CD14-positive monocyte (primary cell): ENCODE data around the gene DEGS2. TPM values are rescaled to one million over a fixed set of nuclear protein-coding genes. Genes with fewer than 3 reads are reported as not detected.

Experiments
- DNase-seq, 3 donors: peaks; one replicate each; pipeline ENCODE4 v3.0.0-alpha.2; 2011 to 2022
- H2AFZ ChIP-seq: 2 replicates; pipeline ENCODE4 v1.6.0; 2012; ENCODE audit warnings: mild to moderate bottlenecking, low read depth, low read length, inconsistent platforms; ENCODE audit not compliant: insufficient read depth, poor library complexity, severe bottlenecking
- H3K27ac ChIP-seq, 2 donors: 1 replicate in 1 of 2; 2 replicates in 1 of 2; pipeline ENCODE4 v1.5.1; 2012 to 2013; ENCODE audit warnings: low read length in 2 of 2, control low read depth in 1 of 2, inconsistent platforms in 1 of 2, low read depth in 1 of 2, mild to moderate bottlenecking in 1 of 2
- H3K27me3 ChIP-seq, 2 donors: one replicate each; pipeline versions ENCODE4 v1.6.0 to v1.6.1; 2011 to 2013; ENCODE audit warnings: low read length in 2 of 2; ENCODE audit not compliant: control insufficient read depth in 2 of 2, insufficient read depth in 2 of 2
- H3K36me3 ChIP-seq, 2 donors: replicated peaks in 1 of 2; 1 replicate in 1 of 2; 2 replicates in 1 of 2; pipeline versions ENCODE4 v1.5.1 to v1.6.1; 2012 to 2013; ENCODE audit warnings: low read length in 2 of 2, control low read depth in 1 of 2, inconsistent platforms in 1 of 2, mild to moderate bottlenecking in 1 of 2; ENCODE audit not compliant: insufficient read depth in 2 of 2, control insufficient read depth in 1 of 2
- H3K4me1 ChIP-seq, 2 donors: 1 replicate in 1 of 2; 2 replicates in 1 of 2; pipeline versions ENCODE4 v1.5.1 to v1.6.1; 2012 to 2013; ENCODE audit warnings: low read length in 2 of 2, control low read depth in 1 of 2, inconsistent platforms in 1 of 2, mild to moderate bottlenecking in 1 of 2, moderate library complexity in 1 of 2; ENCODE audit not compliant: insufficient read depth in 2 of 2, control insufficient read depth in 1 of 2
- H3K4me2 ChIP-seq: replicated peaks from 2 replicates; pipeline ENCODE3; 2012; ENCODE audit warnings: low read length, moderate library complexity, mild to moderate bottlenecking; ENCODE audit not compliant: poor library complexity, severe bottlenecking; ENCODE audit errors: extremely low read depth
- H3K4me3 ChIP-seq, 3 experiments: fragments of 200-600 bp in 1 of 3; sonication (generic) in 1 of 3; replicated peaks in 1 of 3; 1 replicate in 2 of 3; 2 replicates in 1 of 3; pipeline ENCODE4 v1.5.1; 2011 to 2013; ENCODE audit warnings: low read length in 3 of 3, mild to moderate bottlenecking in 3 of 3, control low read depth in 2 of 3, low read depth in 2 of 3, inconsistent platforms in 1 of 3, moderate library complexity in 1 of 3
- H3K79me2 ChIP-seq: 2 replicates; pipeline ENCODE4 v1.6.0; 2012; ENCODE audit warnings: mild to moderate bottlenecking, control low read depth, inconsistent platforms, low read length, moderate library complexity; ENCODE audit not compliant: insufficient read depth
- H3K9ac ChIP-seq: 2 replicates; pipeline ENCODE4 v1.6.0; 2017; ENCODE audit warnings: low read length, mild to moderate bottlenecking; ENCODE audit not compliant: insufficient read depth, poor library complexity, severe bottlenecking
- H3K9me3 ChIP-seq, 2 donors: replicated peaks in 1 of 2; 1 replicate in 1 of 2; 2 replicates in 1 of 2; pipeline versions ENCODE4 v1.5.1 to v1.6.1; 2012 to 2013; ENCODE audit warnings: low read length in 2 of 2, control low read depth in 1 of 2; ENCODE audit not compliant: control insufficient read depth in 1 of 2, insufficient read depth in 1 of 2
- H4K20me1 ChIP-seq: 2 replicates; pipeline ENCODE4 v1.6.0; 2012; ENCODE audit warnings: mild to moderate bottlenecking, low read length, control low read depth, moderate library complexity; ENCODE audit not compliant: insufficient read depth
- H3K27ac Mint-ChIP-seq, 7 donors: one replicate each; pipeline ENCODE4 v1.8.0; 2020; ENCODE audit warnings: mild to moderate bottlenecking in 7 of 7, mixed read lengths in 7 of 7, moderate library complexity in 6 of 7, inconsistent platforms in 2 of 7
- H3K27me3 Mint-ChIP-seq, 3 donors: one replicate each; pipeline ENCODE4 v1.8.0; 2021 to 2022; ENCODE audit warnings: low read depth in 3 of 3, mild to moderate bottlenecking in 3 of 3, mixed read lengths in 3 of 3, moderate library complexity in 3 of 3, inconsistent platforms in 1 of 3
- H3K36me3 Mint-ChIP-seq, 2 donors: one replicate each; pipeline ENCODE4 v1.8.0; 2020; ENCODE audit warnings: mixed read lengths in 2 of 2, inconsistent platforms in 1 of 2, mild to moderate bottlenecking in 1 of 2
- H3K4me1 Mint-ChIP-seq: one replicate; pipeline ENCODE4 v1.8.0; 2020; ENCODE audit warnings: mild to moderate bottlenecking, mixed read lengths
- H3K4me3 Mint-ChIP-seq, 2 donors: one replicate each; pipeline ENCODE4 v1.8.0; 2020; ENCODE audit warnings: mild to moderate bottlenecking in 2 of 2, mixed read lengths in 2 of 2, moderate library complexity in 1 of 2
- H3K9me3 Mint-ChIP-seq, 7 donors: one replicate each; pipeline ENCODE4 v1.8.0; 2020 to 2022; ENCODE audit warnings: mixed read lengths in 7 of 7, mild to moderate bottlenecking in 6 of 7, moderate library complexity in 6 of 7, inconsistent platforms in 2 of 7
- WGBS: methylation state at CpG from one replicate; pipeline ENCODE4 v1.1.5; 2013; ENCODE audit warnings: missing lambda C conversion rate; ENCODE audit not compliant: insufficient coverage; 5-methylcytosine and 5-hydroxymethylcytosine counted together
- intact Hi-C, 2 donors: fragments of 100-400 bp; cut with micrococcal nuclease; formaldehyde crosslinking; loops; one replicate each; pipeline versions ENCODE4 v1.15.0 to v1.15.1; 2023
- polyA plus RNA-seq, 3 donors: library from polyadenylated mRNA; depleted of rRNA in 1 of 3; unstranded in 2 of 3; stranded (reverse) in 1 of 3; fragments of 300-500 nt in 2 of 3; fragments of >200 nt in 1 of 3; fragmentation: Illumina TruSeq in 2 of 3; gene quantifications; 1 replicate in 2 of 3; 2 replicates in 1 of 3; pipeline ENCODE4 v1.2.3, GENCODE V29; 2012 to 2021
- TF ChIP-seq, protein P1 (sequence below): fragments of 200-600 bp; IDR thresholded peaks from one replicate; pipeline ENCODE4 v1.8.0; 2022; ENCODE audit warnings: antibody characterized with exemption, mild to moderate bottlenecking

Gene DEGS2
- polyA plus RNA-seq, 3 donors: 0.07 to 0.36 TPM; not detected in 1

DNA sequence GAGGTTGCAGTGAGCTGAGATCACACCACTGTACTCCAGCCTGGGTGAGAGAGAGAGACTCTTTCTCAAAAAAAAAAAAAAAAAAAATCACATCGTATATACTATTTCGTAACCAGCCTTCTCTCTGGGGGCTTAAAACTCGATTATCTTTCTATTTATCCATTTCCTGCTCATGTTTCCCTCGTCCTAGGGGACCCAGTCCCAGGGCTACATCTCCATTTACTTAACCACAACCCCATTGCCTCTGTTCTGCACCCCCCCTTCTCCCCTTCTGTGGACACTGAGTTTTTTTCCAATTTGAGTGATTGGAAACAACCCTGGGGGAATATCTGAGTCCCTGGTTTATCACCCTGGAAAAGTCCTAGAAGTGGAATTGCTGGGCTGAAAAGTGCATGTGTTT lies 43.3 kb upstream of the DEGS2 start:
- no peak overlapping the region for H3K9ac ChIP-seq
- no peaks in the 10 kb centered on the region for H3K27me3 ChIP-seq
- Mint-ChIP-seq H3K9me3 (peaks cover 0 to 5% (median 4%) of the 10 kb centered on the region in 7 donors), H3K36me3 (no peaks in the 10 kb centered on the region), H3K4me1 (no peaks in the 10 kb centered on the region), H3K27me3 (peaks cover 1 to 8% (median 4%) of the 10 kb centered on the region in 3 donors), H3K4me3 (no peak overlapping the region), H3K27ac (no peak overlapping the region)
- no peak overlapping the region for H3K27ac ChIP-seq
- H2AFZ ChIP-seq: no peak overlapping the region
- TF ChIP-seq, protein P1, sequence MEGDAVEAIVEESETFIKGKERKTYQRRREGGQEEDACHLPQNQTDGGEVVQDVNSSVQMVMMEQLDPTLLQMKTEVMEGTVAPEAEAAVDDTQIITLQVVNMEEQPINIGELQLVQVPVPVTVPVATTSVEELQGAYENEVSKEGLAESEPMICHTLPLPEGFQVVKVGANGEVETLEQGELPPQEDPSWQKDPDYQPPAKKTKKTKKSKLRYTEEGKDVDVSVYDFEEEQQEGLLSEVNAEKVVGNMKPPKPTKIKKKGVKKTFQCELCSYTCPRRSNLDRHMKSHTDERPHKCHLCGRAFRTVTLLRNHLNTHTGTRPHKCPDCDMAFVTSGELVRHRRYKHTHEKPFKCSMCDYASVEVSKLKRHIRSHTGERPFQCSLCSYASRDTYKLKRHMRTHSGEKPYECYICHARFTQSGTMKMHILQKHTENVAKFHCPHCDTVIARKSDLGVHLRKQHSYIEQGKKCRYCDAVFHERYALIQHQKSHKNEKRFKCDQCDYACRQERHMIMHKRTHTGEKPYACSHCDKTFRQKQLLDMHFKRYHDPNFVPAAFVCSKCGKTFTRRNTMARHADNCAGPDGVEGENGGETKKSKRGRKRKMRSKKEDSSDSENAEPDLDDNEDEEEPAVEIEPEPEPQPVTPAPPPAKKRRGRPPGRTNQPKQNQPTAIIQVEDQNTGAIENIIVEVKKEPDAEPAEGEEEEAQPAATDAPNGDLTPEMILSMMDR: no peak
- H4K20me1 ChIP-seq: no peaks in the 10 kb centered on the region
- H3K4me3 ChIP-seq: no peak overlapping the region
- peaks cover 0 to 3% of the 10 kb centered on the region in 2 donors for H3K9me3 ChIP-seq
- intact Hi-C loops: no loop called here
- H3K79me2 ChIP-seq: no peaks in the 10 kb centered on the region
- WGBS: 0% methylated on average over 1 of the region's 4 CpGs
- no peaks in the 10 kb centered on the region for H3K4me1 ChIP-seq
- DNase-seq: no peak
- no peak overlapping the region for H3K4me2 ChIP-seq
- no peaks in the 10 kb centered on the region for H3K36me3 ChIP-seq

DNA sequence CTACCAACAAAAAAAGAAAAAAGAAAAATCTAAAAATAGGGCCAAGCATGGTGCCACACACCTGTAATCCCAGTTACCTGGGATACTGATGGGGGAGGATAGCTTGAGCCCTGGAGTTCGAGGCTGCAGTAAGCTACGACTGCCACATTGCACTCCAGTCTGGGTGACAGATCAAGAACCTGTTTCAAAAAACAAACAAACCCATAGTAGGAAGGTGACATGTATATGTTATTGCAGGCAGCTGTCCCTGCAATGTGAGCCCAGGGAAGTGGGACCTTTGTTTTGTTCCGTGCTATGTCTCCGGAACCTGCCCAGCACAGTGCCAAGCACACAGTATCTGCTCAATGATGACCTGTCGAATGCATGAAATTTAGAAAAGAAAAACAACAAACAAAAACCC lies 42.3 kb upstream of the DEGS2 start:
- no peaks in the 10 kb centered on the region for H3K9me3 ChIP-seq
- no peaks in the 10 kb centered on the region for H3K4me1 Mint-ChIP-seq

More for the DNA sequence above, 42.3 kb upstream of the DEGS2 start:
- Mint-ChIP-seq H3K4me3 (no peak overlapping the region), H3K9me3 (no peaks in the 10 kb centered on the region), H3K27ac (no peak overlapping the region), H3K27me3 (peaks cover 1 to 6% (median 4%) of the 10 kb centered on the region in 3 donors), H3K36me3 (no peaks in the 10 kb centered on the region)
- Histone ChIP-seq H3K9ac (no peak overlapping the region), H3K4me3 (no peak overlapping the region), H3K27ac (no peak overlapping the region), H2AFZ (no peak overlapping the region), H3K4me1 (no peaks in the 10 kb centered on the region), H4K20me1 (no peaks in the 10 kb centered on the region), H3K27me3 (no peaks in the 10 kb centered on the region), H3K36me3 (no peaks in the 10 kb centered on the region), H3K79me2 (no peaks in the 10 kb centered on the region), H3K4me2 (no peak overlapping the region)
- TF ChIP-seq, protein P1: no peak
- intact Hi-C loops: no loop called here
- 100% methylated on average over 2 of the region's 5 CpGs for WGBS
- DNase-seq: no peak
